Measurements from ENCODE around the gene PPIA.
"Not testable (repeated sequence)": the region's sequence is repeated elsewhere in the genome, so short reads cannot be mapped to it uniquely, and the experiment has no call there.

The PPIA gene

DNA sequence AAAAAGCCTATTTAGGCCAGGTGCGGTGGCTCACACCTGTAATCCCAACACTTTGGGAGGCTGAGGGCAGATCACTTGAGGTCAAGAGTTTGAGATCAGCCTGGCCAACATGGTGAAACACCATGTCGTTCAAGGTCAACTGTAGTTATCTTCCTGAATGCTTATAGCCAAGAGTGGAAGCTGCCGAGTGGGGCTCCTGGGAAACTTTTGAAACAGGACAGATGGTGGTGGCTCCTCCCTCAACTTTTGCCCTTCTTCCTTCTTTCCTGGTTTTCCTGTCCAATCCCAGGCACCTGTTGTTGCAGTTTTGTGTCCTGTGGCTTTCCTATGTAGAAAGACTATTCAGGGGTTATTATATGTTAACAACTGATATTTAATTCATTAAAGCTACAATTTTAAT lies 8.7 kb upstream of the PPIA start:
- no peak for DNase-seq (ENCODE audit: low read depth in 2 of 2)

DNA sequence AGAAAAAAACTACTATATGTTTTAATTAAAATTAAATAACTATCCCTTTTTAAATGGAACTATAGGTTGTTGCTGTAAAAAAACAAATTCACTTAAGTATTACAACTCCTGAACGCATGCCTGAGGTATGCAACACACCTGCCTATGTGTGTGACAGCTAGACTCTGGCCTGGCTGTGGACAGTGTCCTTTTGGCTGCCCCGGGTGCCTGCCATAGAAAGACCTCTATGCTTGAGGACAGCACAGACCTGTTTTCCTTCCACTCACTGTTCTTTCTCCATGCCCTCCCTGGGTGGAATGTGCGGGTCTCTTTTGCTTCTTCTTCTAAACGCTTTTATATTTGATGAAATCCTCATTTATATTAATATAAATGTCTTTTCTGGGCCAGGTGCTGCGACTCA lies 6.5 kb upstream of the PPIA start:
- DNase-seq (ENCODE audit: low read depth in 2 of 2), result no peak

DNA sequence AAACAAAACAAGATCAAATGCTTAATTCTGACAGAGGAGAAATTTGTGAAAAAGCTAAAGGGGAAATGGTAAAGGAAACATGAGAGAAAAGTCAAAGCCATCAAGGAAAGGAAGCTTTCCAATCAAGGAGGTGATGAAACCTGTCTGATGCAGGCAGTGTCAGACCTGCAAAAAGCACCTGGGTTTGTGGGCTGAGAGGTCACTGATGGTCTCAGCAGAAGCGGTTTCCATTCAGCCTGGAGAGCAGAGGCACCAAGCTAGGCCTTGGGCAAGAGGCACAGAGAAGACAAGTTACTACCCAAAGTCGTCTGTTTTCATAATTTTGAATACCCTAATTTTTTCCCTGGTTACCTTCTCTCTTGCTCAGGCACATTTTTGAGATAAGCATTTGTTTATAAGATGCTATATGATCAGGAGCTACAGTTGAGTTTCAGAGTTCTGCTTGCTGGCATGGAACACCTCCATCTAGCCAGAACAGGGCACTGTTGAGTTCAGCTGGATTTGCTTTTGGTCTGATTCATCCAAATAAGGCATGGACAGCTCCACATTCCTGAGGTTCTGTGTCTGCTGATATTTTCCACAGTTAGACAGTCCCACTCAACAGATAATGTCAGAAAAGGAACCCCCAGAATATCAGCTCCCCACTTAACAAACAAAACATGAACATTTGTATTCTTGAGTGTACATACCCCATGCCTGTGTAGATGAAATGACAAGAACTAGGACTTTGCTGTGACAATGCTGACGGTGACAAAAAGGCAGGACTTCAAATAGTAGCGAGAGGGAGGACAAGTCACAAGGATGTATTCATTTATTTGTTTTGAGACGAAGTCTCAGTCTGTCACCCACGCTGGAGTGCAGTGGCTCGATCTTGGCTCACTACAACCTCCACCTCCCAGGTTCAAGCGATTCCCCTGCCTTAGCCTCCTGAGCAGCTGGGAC lies 4.9 kb upstream of the PPIA start:
- no peak for DNase-seq (ENCODE audit: low read depth in 2 of 2)

DNA sequence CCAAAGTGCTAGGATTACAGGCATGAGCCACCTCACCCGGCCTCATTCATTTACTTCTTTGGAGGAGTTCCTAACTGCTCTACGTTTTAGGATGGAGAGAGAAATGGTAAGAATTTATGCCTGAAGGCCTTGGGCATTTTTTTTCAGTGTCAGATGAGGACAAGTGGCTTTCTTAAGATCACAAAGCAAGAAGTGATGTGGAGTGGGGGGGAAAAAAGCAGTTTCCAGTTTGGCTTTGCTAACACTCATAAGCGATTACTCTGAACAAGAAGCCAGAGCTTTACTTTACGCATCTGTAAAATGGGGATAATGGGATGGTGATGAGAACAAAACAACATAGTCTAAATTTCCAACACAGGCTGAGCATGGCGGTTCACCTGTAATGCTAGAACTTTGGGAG lies 2.6 kb upstream of the PPIA start:
- no peak for DNase-seq (ENCODE audit: low read depth in 2 of 2)

DNA sequence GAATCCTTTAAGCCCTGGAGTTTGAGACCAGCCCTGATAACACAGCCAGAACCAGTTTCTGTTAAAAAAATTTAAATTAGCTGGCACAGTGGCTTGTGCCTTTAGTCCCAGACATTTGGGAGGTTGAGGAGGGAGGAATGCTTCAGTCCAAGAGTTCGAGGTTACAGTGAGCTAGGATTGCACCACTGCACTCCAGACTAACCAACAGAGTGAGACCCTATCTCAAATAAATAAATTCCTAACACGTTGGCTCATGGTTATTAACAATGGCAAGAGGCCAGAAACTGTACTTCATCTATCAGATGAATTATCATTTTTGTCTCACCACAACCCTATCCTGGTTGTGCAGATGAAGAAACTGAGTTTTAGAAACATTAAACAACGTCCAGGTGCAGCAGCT lies 2.1 kb upstream of the PPIA start:
- DNase-seq (ENCODE audit: low read depth in 2 of 2), result no peak

DNA sequence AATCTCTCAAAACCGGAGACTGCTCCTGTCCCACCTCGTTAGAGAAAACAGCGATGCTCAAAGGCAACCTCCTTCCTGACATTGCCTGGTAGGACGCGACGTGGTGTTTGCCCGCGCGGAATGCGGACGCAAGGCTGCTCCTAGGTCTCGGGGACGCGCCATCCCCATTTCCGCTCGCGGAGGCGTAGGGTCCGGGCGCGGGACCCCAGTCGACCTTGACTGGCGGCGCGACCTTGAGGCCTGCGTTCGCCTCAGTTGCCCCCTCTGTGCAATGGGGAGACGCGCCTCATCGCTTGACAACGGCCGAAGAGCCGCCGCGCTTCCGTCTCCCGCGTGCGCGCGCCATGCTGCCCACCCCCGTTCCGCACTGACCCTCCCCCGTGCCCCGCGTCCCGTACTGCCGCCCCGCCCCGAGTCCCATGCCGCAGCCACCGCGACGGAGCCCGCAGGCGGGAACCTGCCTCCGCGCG lies 412 bp upstream of the PPIA start:
- peak in 1 of 2 donors; percentile 7 for DNase-seq (ENCODE audit: low read depth in 2 of 2)

DNA sequence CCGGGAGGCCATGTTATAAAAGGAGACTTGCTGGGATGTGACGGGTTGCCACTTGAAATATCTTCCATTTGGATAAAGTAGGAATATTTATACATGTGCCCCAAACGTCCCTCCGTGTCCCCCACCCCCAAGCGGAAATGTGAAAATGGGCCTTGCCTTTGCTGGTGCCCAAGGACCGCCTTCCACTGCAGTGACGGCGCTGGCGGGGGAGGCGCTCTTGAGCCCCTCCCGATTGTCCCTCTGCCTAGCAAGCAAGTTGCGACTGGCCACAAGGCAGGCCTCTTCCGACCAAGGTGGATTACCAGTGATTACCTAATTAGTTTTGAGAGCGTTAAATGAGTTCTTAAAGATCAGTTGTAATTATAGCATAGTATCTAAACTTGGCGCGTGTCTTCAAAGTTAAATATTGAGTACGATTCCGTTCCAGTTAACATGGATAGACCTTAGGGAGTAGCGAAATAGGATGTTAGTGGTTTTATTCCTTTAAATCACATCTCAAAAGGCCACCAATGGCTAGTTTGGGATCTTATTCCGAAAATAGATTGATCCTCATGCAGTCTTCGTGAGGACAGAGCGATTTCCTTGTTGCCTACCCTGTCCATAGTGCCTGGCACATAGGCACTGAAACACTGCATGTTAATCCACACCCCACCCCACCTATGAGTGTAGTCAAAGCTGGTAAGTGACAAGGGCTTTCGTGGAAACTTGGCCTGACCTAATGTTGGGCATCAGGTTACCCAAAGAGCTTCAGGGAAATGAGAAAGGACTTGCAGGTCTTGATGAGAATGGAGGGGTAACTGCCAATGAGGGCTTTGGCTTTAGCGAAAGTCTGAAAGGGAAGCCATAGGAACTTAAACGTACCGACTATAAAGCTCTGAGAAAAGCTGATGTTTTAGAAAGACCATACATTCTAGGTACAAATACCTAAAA lies 1.1 kb downstream of the PPIA start:
- DNase-seq (ENCODE audit: low read depth in 2 of 2), result peak; percentile 71 to 79

DNA sequence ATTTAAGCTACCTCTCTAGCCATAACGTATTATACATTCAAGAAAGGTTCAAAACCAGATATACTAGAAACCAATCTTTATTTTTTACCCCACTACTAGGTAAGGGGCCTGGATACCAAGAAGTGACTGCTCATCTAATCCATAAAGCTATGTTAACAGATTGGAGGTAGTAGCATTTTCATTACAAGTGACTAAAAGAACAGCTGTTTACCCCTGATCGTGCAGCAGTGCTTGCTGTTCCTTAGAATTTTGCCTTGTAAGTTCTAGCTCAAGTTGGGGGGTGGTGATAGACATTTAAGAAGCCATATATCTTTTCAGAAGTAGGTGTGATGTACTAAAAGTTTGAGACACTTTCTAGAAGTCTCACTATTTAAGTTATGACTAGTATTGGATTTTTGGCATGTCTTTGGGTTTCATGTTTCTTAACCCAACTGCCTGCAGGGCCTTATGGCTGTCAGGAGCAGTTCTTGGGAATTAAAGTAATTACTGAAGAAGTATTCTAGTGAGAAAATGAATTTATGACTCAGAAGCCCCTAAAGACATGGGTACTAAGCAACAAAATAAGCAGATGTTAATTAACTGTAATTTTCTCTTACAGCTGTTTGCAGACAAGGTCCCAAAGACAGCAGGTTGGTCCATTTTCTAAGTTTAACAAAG lies 2.3 kb downstream of the PPIA start:
- DNase-seq (ENCODE audit: low read depth in 2 of 2), result no peak

DNA sequence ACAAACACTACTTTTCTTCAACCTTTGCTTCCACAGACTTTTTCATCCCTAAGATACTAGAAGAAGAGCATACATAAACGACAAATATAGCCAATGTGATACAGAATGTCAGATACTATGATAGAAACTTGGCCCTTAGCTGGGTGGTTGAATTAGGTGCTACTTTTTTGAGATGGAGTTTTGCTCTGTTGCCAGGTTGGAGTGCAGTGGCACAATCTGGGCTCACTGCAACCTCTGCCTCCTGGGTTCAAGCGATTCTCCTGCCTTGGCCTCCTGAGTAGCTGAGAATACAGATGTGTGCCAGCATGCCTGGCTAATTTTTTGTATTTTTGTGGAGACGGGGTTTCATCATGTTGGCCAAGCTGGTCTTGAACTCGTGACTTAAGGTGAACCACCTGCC lies 3.5 kb downstream of the PPIA start:
- no peak for DNase-seq (ENCODE audit: low read depth in 2 of 2)

DNA sequence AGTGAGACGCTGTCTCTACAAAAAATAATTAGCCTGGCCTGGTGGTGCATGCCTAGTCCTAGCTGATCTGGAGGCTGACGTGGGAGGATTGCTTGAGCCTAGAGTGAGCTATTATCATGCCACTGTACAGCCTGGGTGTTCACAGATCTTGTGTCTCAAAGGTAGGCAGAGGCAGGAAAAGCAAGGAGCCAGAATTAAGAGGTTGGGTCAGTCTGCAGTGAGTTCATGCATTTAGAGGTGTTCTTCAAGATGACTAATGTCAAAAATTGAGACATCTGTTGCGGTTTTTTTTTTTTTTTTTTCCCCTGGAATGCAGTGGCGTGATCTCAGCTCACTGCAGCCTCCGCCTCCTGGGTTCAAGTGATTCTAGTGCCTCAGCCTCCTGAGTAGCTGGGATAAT lies 5.4 kb downstream of the PPIA start:
- no peak for DNase-seq (ENCODE audit: low read depth in 2 of 2)

DNA sequence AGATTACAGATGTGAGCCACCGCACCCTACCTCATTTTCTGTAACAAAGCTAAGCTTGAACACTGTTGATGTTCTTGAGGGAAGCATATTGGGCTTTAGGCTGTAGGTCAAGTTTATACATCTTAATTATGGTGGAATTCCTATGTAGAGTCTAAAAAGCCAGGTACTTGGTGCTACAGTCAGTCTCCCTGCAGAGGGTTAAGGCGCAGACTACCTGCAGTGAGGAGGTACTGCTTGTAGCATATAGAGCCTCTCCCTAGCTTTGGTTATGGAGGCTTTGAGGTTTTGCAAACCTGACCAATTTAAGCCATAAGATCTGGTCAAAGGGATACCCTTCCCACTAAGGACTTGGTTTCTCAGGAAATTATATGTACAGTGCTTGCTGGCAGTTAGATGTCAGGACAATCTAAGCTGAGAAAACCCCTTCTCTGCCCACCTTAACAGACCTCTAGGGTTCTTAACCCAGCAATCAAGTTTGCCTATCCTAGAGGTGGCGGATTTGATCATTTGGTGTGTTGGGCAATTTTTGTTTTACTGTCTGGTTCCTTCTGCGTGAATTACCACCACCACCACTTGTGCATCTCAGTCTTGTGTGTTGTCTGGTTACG lies 6.0 kb downstream of the PPIA start:
- DNase-seq (ENCODE audit: low read depth in 2 of 2), result no peak

DNA sequence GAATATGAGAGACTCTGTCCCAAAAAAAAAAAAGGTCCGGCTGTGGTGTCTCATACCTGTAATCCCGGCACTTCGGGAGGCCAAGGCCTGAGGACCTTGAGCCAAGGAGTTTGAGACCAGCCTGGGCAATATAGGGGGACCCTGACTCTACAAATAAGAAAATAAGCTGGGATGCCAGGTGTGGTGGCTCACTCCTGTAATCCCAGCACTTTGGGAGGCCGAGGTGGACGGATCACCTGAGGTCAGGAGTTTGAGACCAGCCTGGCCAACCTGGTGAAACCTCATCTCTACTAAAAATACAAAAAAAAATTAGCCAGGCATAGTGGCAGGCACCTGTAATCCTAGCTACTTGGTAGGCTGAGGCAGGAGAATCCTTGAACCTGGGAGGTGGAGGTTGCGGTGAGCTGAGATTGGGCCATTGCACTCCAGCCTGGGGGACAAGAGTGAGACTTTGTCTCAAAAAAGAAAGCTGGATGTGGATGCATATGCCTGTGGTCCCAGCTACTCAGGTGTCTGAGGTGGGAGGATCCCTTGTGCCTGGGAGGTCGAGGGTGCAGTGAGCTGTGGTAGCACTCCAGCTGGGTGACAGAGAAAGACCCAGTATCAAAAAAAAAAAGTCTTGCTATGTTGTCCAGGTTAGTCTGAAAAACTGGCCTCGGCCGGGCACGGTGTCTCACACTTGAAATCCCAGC lies 7.5 kb downstream of the PPIA start:
- DNase-seq (ENCODE audit: low read depth in 2 of 2), result not testable (repeated sequence)

DNA sequence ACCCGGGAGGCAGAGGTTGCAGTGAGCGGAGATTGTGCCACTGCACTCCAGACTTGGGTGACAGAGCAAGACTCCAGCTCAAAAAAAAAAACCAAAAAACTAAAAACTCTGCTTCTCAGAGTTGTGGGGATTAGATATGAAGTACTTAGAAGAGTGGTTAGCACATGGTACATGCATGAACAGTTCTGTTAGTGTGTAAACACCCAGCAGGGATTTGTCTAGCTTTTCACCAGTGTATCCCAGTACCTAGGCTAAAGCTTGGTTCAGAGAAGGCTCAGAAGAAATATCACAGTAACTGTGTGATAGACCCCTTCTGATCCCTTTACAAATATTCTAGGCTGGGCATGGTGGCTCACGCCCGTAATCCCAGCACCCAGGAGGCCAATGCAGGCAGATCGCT lies 9.5 kb downstream of the PPIA start:
- no peak for DNase-seq (ENCODE audit: low read depth in 2 of 2)

DNA sequence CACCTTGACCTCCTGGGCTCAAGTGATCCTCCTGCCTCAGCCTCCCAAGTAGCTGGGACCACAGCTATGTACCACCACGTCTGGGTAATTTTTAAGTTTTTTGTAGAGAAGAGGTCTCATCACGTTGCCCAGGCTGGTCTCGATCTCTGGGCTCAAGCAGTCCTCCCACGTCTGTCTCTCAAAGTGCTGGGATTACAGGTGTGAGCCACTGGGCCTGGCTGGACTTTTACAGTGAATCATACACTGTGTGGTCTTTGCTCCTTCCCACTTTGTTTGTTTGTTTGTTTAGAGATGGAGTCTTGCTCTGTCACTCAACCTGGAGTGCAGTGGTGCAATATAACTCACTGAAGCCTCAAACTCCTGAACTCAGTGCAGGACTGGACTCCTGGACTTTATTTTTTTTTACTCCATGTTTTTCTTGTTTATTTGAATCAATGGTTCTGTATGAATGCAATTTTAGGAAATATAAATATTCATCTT lies 12.5 kb downstream of the PPIA start:
- no peak for DNase-seq (ENCODE audit: low read depth in 2 of 2)

DNA sequence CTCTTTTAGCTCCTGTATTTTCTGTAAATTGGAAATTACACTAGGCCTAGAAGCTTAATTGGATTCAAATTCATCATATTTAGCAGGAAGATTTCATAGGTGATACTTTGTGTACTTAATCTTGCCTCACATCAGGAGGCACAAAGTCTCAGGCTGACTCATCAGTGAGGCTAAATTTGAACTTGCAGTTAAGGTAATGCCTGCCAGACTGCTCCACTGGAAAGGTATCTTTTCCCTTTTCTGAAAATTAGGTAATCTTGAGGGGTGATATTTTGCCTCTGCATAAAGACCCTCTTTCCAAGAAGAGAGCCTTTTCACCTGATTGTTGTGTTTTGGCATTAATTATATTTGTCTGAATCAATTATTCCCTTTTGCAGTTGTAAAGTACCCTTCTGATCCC lies 14.6 kb downstream of the PPIA start:
- no peak for DNase-seq (ENCODE audit: low read depth in 2 of 2)

DNA sequence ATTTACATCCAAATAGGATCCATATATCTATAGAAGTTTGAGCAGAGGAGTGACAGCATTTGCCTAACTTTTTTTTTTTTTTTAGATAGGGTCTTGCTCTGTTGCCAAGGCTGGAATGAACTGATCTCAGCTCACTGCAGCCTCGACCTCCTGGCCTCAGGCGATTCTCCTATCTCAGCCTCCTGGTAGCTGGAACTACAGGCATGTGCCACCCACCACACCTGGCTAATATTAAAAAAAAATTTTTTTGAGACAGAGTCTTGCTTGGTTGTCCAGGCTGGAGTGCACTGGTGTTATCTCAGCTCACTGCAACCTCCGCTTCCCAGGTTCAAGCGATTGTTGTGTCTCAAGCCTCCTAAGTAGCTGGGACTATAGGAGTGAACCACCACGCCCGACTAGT lies 15.1 kb downstream of the PPIA start:
- no peak for DNase-seq (ENCODE audit: low read depth in 2 of 2)

DNA sequence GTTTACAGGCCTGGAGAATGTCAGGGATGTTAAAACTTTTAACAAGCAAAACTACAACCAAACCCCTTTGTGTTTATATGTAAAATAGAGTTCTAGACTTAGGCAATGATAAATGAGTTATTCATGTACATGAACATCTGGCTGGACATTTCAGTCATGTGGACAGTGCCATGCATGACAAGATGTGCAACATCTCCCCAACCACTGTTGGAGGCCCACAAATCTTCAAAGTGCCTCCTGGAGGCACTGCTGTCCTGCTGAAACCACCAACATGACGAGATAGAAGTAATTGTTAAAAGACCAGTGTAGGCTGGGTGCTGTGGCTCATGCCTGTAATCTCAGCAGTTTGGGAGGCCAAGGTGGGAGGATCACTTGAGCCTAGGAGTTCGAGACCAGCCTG lies 18.4 kb downstream of the PPIA start:
- DNase-seq (ENCODE audit: low read depth in 2 of 2), result no peak

DNA sequence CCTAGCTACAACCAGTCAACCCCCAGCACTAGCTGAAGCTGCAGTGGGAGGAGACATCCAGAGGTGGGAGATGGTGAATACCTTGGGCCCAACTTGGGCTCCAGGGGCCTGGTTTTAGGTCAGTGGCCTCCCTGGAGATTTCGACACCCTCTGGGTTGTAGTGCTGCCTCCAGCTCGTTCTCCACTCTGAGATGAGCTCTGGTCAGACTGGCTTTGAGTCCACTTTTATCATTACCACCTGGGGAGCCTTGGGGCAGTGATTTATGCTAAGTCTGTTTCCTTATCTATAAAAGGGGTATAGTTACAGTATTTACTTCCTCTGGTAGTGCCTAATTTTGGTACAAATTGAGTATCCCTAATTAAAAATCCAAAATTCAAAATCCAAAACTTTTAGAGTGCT lies 22.8 kb downstream of the PPIA start:
- DNase-seq (ENCODE audit: low read depth in 2 of 2), result no peak

DNA sequence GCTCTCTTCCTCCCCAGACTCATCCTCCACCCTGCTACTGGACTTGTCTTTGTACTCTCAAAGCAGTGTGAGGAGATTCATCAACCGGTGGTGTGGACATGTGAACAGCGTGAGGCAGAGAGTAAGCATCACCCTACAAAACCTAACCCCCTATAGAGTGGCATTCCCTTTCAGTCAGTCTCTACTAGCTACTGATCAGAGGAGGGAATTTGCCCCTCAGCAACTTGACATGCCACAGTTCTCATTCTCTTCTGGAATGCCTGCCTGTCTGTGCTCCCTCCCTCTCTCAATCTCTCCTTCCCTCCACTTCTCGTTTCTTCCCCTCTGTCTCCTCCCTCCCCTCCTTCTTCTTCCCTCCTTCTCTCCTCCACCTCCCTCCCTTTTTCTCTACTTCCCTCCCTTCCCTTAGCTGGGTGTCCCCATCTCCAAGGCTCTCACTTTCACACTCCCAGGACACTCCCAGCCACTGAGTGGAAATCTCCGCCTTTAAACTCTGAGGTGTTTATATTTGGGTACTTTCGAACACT lies 26.8 kb downstream of the PPIA start:
- no peak for DNase-seq (ENCODE audit: low read depth in 2 of 2)

DNA sequence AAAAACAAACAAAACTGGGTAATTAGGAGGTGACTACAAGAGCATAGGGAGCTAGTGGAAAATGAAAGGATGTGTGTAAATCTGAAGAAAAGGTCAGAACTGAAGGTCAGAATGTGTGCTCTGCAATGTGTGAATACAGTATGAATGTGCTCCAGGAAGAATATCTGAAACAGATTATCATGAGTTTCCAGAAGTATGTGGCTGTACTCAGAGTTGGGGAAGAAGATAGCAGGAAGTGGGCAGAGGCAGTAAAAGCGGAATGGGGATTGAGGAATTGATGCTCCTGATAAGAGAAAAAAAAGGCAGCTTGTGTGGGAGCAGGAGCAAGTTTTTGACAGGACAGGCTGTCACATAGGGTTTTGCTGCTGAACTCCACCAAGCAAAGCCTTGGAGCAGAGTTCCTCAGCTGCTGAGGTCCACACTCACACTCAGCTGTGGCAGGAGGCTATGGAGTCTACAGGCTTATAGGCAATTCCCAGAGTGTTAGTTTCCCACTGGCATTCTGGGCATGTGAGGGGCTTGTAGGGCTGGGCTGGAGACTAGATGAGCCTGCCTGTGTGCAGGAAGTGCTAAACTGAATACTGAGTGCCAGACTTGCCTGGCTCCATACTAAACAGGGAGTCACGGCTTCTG lies 28.5 kb downstream of the PPIA start:
- no peak for DNase-seq (ENCODE audit: low read depth in 2 of 2)

Measured in stimulated activated CD8-positive, alpha-beta memory T cell treated with anti-CD3 and anti-CD28 coated beads, Interleukin-7, amount 100 ng/mL, for 4 hours (primary cell).